CD4-positive, alpha-beta T cell treated with Interleukin-6 at 100 ng/mL for 8 hours (primary cell): Measurements from ENCODE around the gene REEP6.
"Not testable (repeated sequence)": the region's sequence is repeated elsewhere in the genome, so short reads cannot be mapped to it uniquely, and the experiment has no call there.

Source experiments
- DNase-seq: peaks from one replicate; pipeline ENCODE4 v3.0.0-alpha.2; 2020; ENCODE audit warnings: mixed read lengths, low spot score

The REEP6 gene

GRCh38 chr19:1490311-1491113, 469 bp upstream of the REEP6 start, which contains the start of gene PCSK4:
Gene PCSK4, minus strand, starts transcription at chr19:1490350. Its CDS starts 4 bp downstream, at chr19:1490346.
- DNase-seq: peak; percentile 98

- no peak for DNase-seq
Observed at GRCh38 chr19:1491849-1492170, 829 bp downstream of the REEP6 start.

- DNase-seq: no peak
Observed at GRCh38 chr19:1492474-1493006, 1.6 kb downstream of the REEP6 start.

GRCh38 chr19:1494115-1494815, 3.3 kb downstream of the REEP6 start:
- no peak for DNase-seq

- DNase-seq: no peak
Observed at GRCh38 chr19:1495051-1495798, 4.2 kb downstream of the REEP6 start.

GRCh38 chr19:1495799-1496713, 5.1 kb downstream of the REEP6 start:
- no peak for DNase-seq

- DNase-seq: no peak
Observed at GRCh38 chr19:1496714-1497577, 6.0 kb downstream of the REEP6 start.

- no peak for DNase-seq
Observed at GRCh38 chr19:1497578-1498235, 6.7 kb downstream of the REEP6 start.

- not testable (repeated sequence) for DNase-seq
Observed at GRCh38 chr19:1499231-1499630, 8.2 kb downstream of the REEP6 start.

- no peak for DNase-seq
Observed at GRCh38 chr19:1501200-1501595, 10.2 kb downstream of the REEP6 start.

- DNase-seq: no peak
Observed at GRCh38 chr19:1502433-1503088, 11.6 kb downstream of the REEP6 start.

GRCh38 chr19:1503089-1503924, 12.3 kb downstream of the REEP6 start:
- peak; percentile 57 for DNase-seq

GRCh38 chr19:1503925-1504773, 13.2 kb downstream of the REEP6 start:
- no peak for DNase-seq

- DNase-seq: no peak
Observed at GRCh38 chr19:1505012-1505411, 14.0 kb downstream of the REEP6 start.

- DNase-seq: no peak
Observed at GRCh38 chr19:1505991-1506881, 15.3 kb downstream of the REEP6 start.

- DNase-seq: no peak
Observed at GRCh38 chr19:1507192-1507660, 16.2 kb downstream of the REEP6 start.
